ENCODE data around the gene ITFG1.

The ITFG1 gene

DNA sequence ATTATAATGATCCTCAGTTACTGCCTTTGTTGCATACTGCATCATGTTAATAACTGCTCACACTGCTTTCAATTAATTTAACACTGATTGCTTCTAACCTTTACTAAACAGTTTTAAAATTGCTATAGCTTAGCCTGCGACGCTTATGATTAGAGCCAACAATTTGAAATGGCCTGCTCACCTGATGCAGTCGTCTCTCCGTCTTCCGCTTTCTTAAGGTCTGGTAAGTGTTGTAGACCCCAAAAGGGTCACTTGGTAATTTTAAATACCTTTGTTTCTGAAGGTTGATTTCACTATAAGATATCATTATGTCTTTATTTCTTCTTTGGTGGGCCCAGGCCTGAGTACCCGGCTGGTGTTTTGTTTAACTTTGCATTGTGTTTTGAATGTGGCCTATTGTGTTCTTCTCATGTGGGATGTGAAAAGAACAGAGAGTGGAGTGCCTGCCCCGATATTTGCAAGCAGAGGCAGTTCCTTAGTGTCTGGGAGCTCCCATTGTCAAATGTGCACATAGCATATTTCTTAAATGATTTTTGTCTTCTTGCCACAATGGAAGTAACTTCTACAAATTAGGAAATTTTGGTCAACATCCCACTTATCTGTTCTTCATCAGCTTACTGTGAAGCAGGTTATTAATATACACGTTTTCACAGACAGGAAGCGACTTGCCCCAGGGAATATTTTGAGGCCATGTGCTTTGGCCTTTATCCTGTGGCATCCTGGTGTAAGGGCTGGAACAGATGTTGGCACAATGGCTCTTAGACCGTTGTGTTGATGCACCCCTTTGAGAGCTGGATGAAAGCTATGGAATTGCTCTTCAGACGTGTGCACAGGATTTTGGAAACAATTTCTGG lies 3.1 kb upstream of the ITFG1 start:
- TF ChIP-seq, protein P1, sequence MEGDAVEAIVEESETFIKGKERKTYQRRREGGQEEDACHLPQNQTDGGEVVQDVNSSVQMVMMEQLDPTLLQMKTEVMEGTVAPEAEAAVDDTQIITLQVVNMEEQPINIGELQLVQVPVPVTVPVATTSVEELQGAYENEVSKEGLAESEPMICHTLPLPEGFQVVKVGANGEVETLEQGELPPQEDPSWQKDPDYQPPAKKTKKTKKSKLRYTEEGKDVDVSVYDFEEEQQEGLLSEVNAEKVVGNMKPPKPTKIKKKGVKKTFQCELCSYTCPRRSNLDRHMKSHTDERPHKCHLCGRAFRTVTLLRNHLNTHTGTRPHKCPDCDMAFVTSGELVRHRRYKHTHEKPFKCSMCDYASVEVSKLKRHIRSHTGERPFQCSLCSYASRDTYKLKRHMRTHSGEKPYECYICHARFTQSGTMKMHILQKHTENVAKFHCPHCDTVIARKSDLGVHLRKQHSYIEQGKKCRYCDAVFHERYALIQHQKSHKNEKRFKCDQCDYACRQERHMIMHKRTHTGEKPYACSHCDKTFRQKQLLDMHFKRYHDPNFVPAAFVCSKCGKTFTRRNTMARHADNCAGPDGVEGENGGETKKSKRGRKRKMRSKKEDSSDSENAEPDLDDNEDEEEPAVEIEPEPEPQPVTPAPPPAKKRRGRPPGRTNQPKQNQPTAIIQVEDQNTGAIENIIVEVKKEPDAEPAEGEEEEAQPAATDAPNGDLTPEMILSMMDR (IDR thresholded peaks at IDR 0.05): no peak
- no peak overlapping the region for H3K4me3 ChIP-seq

DNA sequence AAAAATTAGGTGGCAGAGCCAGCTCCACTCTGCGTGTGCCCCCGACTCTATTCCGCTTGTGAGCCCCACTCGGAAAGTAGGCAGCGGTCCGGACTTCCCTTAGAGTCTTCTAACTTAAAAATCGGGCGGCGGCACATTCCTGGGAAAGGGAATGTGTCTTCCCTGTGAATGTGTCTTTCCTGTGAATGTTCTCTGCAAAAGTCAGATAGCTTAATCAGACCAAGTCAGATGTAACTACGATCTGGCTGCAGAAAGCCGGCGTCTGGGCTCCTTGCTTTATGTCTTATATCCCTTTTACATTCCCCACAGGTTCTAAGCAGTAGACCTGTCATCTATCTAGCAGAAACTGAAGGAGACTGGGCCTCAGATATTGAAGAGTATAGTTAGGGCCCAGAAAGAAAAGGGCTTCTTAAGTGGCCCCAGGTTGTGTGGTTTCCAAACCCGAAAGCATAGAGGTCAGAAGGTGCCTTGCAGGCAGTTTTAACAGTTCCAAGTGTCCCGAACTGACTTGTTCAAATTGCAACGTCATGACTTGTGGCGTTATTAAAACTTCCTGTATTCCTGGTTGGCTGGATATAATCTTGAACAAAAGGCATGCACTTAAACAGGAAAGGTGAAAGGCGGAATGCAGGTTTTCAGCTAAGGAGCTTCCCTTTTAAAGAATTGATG lies 869 bp upstream of the ITFG1 start:
- no peak for DNase-seq (ENCODE audit: low spot score)
- Histone ChIP-seq H3K27ac (peak overlapping the region; percentile 93 to 97), H3K4me3 (peak overlapping the region; percentile 84)
- TF ChIP-seq, protein P1 (IDR thresholded peaks at IDR 0.05): no peak

More for the DNA sequence above, 3.1 kb upstream of the ITFG1 start:
- DNase-seq (ENCODE audit: low spot score): no peak
- H3K27ac ChIP-seq: no peak overlapping the region

DNA sequence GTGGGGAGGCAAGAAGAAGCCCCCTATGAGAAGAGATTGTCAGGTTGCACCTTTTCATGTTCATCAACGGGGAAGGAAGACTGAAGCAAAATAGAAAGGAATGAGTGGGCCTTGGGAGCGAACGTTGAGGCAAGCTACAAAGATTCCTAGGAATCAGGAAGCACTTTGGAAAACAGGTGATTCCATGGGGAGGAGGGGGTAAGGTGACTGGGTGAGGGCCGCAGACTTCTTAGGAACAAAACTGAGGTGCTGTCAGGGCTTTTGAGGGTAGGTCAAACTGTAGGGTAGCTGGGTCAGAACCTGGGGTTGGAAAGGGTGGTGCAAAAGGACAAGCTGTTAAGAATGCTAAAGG lies 528 bp downstream of the ITFG1 start:
- peak overlapping the region; percentile 93 to 97 for H3K27ac ChIP-seq
- peak overlapping the region; percentile 84 for H3K4me3 ChIP-seq
- DNase-seq (ENCODE audit: low spot score): no peak
- TF ChIP-seq, protein P1 (IDR thresholded peaks at IDR 0.05): no peak

DNA sequence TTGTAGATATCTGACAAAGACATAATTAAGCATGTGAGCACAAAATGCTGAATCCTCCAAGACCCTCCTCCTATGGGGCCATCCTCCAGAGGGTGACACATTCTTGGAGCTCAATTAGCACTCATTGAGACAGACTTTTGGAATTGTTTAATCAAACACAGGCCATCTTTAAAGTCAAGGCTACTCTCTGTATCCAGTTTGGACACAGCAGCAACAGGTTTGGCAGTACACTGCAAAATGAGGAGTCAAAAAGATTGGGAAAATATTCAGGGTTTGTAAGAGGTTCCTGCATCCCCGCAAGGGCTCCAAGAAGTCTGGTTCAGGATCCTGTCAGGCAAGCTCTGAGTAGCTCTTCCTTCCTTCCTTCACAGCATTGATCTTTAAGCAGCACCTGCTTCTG lies 1.3 kb downstream of the ITFG1 start:
- Histone ChIP-seq H3K27ac (no peak overlapping the region), H3K4me3 (peak overlapping the region; percentile 84)
- TF ChIP-seq, protein P1 (IDR thresholded peaks at IDR 0.05): no peak

DNA sequence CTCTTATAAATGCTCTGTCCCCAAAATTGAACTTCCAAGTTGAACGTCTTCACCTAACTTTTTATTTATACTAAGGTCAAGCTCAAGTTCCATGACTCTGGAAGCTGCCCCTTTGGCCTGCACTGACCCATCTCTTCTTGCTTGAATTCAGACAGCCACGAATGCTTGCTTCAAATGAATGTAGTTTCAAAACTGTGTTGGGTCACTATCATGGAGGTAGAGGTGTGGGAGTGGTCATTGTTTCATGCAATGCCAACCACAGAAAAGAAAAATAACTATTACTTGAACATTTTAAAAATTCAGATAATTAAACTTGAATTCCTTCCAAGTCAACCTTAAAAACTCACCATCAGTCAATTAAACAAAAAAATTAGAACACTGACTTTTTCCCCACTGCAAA lies 2.5 kb downstream of the ITFG1 start:
- TF ChIP-seq, protein P1 (IDR thresholded peaks at IDR 0.05): no peak

More for the DNA sequence above, 1.3 kb downstream of the ITFG1 start:
- no peak for DNase-seq (ENCODE audit: low spot score)

DNA sequence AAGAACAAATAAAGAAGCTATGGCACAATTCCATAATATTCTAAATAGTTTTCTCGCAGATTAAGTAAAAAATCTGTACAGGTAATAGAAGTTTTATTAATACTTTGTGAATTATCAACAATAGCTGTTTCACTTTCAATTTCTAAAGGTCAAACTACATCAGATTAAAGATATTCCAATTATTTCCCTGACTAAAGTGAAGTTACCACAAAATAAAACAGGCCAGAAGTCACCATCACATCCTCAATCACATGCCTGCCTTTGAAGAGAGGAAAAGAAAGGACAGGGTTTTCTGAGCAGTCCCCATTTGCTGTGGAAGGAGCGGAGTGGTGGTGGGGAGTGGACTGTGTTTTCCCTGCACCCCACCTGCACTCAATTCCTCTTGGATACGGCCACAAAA lies 11.1 kb downstream of the ITFG1 start:
- Histone ChIP-seq H3K4me3 (no peak overlapping the region), H3K27ac (no peak overlapping the region)
- no peak for DNase-seq (ENCODE audit: low spot score)
- TF ChIP-seq, protein P1 (IDR thresholded peaks at IDR 0.05): no peak

More for the DNA sequence above, 2.5 kb downstream of the ITFG1 start:
- no peak overlapping the region for H3K27ac ChIP-seq
- no peak overlapping the region for H3K4me3 ChIP-seq
- no peak for DNase-seq (ENCODE audit: low spot score)

Data from coronary artery (tissue), 2 donors.